Activated T-helper 1 cell treated with Interleukin-2 at 50 U/mL for 16 hours (primary cell): ENCODE results near the gene RLN3.

ENCODE experiments used
- DNase-seq: peaks from one replicate; pipeline ENCODE4 v3.0.0-alpha.2; 2020; ENCODE audit warnings: low read depth

The RLN3 gene, protein sequence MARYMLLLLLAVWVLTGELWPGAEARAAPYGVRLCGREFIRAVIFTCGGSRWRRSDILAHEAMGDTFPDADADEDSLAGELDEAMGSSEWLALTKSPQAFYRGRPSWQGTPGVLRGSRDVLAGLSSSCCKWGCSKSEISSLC

GRCh38 chr19:14027856-14028450 lies at the start of gene RLN3:
RLN3 (plus strand) TSS chr19:14028148; CDS start chr19:14028205, 57 bp downstream.
- no peak for DNase-seq

DNA sequence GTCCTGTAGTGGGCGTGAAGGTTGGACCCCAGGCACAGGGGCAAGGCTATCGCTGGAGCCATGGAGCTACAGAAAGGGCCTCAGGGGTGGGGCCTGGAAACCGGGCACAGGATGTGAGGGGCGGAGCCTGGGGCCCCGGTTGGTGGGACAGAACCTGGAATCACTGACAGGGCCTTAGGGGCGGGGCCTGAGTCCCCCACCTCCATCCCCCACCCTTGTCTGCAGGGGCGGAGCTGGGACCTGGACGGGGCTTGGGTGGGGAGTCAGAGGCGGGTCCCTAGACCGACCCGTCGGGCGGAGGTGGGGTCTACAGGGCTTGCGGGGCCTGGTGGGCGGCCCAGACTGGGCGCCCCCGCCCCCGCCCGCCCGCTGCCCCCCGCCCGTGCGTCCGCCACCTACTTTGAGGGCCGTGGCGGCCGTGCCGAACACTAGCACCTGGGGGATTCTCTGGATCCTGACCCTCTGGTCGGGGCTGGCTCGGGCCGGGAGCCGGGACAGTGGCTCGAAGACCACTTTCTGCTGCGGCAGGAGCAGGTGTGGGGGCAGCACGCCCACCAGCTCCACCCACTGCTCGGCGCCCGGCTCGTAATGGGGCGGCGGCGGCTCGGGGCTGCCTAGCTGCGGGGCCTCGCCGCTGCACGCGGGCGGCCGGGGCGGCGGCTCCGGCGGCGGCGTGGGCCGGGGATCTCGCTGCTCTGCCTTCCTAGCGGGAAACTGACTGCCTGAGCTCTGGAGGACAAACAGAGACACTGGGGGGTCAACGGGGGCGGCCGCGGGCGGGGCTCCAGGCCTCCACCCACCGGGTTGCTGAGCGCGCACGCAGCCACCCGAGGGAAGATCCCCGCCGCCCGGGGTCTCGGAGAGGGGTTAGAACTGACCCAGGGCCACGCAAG lies 49.4 kb upstream of the RLN3 start:
- no peak for DNase-seq

GRCh38 chr19:13979244-13979615 lies 48.7 kb upstream of the RLN3 start:
- no peak for DNase-seq

DNA sequence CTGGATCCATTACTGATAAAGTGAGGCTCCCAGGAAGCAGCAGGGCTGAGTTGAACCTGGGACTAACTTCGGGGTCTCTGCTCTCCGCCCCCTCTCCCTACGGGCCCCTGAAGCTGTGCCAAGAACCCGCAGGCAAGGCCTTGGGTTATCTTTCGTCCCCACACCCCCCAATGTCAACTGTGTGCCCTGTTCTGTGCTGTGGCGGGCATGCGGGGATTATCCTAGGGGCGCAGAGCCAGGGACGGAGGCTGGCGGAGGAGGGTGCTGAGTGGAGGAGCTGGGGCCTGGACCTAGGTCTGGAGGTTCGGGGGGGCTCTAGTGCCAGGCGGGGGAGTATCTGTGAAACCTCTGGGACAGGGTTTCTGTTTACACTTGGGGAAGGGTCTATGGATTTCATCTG lies 48.3 kb upstream of the RLN3 start:
- DNase-seq = no peak

- DNase-seq = no peak
These were observed 47.6 kb upstream of the RLN3 start for GRCh38 chr19:13980340-13980739.

DNA sequence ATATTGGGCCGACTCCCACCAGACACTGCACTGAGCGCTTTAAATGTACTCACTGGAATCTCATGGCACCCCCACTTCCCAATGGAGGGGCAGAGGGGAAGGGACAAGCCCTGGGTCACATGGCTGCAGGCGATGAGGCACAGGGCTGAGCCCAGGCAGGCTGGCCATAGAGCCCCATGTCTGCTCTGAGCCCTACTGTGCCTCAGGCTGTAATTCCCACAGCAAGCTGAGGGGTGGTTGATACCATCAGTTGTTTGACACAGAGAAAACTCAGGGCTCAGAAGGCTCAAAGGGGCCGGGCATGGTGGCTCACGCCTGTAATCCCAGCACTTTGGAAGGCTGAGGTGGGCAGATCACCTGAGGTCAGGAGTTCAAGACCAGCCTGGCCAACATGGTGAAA lies 46.9 kb upstream of the RLN3 start:
- DNase-seq = no peak

DNA sequence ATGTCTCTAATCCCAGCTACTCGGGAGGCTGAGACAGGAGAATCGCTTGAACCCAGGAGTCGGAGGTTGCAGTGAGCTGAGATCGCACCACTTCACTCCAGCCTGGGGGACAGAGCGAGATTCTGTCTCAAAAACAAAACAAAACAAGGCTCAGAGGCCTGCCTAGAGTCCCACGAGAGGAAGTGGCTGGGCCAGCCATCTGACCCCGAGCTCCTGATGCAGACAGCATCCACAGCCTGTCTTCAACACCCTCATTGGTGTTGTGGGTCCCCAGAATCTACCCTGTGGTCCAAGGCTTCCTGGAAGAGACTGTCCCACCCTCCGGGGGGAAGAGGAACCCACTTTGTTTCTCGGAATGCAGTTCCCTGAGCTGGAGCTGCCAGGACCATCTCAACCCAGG lies 46.5 kb upstream of the RLN3 start:
- no peak for DNase-seq

DNA sequence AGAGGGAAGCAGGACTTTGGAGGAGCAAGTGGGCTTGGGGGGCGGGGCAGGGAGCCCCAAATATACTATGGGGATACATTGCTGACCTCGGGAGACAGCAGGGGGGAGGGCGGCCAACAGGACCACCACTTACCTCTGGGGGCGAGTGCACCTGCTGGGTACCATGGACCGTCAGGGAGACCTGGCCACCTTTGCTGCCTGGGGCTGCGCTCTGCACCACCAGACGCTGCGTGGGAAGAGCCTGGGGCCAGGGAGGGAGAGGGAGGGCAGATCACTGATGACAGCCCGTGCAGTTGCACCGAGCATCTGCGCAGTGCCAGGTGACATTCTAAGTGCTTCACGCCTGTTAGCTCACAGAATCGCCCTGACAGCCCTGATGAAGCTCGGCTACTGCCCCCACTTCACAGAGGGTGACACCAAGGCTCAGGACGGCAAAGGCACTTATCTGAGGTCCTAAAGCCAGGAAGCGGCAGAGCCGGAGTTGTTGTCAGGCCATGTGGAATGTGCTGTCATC lies 45.9 kb upstream of the RLN3 start:
- DNase-seq = no peak

DNA sequence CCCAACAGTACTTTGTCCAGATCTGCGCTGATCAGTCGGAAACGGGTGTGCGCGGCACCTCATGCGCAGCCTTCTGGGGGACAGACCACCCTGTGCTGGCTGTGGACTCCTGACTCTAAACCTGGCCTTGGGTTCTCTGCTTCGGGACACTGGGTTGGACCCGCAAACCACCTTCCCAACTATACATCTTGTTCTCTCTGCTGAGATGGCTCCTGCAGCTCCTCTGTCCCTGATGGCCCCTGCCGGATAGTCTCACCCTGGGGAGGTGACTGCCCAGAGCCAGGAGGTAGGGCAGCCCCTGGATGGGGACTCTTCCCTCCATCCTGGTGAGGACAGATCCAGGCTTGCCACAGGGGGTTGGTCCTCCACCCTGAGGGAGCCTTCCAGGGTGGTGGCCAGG lies 45.2 kb upstream of the RLN3 start:
- DNase-seq = no peak

DNA sequence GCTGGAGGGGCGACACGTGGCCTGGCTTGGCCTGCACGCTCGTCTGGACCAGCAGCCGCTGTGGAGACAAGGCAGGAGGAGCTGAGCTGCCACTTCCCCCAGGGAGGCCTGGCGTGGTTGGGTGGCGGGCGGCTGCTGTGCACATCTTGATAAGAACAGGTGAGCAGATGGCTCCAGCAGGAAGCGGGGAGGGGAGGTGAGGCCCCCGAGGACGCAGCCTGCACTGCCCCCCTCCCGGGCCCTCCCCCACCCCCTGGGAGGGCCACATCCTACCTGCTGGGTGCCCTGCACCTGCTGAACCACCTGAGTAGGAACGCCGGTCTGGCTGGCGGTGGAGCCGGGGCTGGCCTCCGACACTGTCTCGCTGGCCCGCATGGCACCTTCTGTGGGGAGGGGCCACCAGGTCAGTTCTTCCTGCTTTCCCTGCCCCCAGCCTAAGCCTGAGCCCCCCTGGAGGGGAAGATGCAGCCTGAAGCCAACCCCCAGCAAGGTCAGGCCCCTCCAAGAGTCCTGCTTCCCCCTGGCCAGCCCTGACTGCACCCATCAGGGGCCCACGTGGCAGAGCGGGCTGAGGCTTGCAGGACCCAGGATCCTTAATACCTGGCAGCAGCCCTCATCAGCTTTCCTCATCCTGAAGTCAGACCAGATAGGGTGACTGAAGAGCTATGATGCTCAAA lies 44.6 kb upstream of the RLN3 start:
- DNase-seq = peak; percentile 29

DNA sequence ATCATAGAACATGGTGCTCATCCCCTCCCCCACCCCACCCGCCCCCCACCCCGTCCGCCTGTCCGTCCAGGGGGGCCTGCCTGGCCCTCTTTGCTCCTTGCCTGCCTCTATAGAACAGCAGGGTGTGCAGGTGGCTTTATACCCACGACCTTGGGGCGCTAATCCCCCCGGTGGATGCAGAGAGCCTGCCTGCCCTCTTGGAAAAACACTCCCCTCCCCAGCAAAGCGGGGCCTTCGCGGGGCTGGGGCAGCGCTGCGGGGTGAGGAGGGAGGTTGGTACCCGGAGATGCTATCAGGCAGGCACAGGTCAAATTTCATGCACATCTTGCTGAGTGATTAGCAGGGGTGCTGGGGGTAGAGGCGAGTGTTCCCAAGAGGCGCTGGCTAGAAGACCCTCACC lies 43.8 kb upstream of the RLN3 start:
- no peak for DNase-seq

DNA sequence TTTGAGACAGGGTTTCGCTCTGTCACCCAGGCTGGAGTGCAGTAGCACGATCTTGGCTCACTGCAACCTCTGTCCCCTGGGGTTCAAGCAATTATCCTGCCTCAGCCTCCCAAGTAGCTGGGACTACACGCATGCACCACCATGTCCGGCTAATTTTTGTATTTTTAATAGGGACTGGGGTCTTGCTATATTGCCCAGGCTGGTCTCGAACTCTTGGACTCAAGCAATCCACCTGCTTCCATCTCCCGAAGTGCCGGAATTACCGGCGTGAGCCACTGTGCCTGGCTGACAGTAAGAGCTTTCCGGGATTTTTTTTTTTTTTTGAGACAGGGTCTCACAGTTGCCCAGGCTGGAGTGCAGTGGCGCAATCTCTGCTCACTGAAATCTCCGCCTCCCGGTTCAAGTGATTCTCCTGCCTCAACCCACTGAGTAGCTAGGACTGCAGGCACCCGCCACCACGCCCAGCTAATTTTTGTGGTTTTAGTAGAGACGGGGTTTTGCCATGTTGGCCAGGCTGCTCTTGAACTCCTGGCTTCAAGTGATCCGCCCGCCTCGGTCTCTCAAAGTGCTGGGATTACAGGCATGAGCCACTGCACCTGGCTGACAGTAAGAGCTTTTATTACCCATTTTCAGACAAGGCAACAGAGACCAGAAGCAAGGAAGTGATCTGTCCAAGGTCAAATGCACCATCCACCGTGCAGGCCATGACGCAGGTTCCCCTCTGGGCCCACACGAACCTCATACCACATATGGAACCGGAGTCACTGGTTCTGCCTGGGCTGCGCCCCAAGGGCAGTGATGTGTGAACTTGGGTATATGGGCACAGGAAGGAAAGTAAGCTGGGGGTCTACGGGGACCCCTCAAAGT lies 42.8 kb upstream of the RLN3 start:
- no peak for DNase-seq

GRCh38 chr19:13985771-13986347 lies 42.1 kb upstream of the RLN3 start:
- no peak for DNase-seq

DNA sequence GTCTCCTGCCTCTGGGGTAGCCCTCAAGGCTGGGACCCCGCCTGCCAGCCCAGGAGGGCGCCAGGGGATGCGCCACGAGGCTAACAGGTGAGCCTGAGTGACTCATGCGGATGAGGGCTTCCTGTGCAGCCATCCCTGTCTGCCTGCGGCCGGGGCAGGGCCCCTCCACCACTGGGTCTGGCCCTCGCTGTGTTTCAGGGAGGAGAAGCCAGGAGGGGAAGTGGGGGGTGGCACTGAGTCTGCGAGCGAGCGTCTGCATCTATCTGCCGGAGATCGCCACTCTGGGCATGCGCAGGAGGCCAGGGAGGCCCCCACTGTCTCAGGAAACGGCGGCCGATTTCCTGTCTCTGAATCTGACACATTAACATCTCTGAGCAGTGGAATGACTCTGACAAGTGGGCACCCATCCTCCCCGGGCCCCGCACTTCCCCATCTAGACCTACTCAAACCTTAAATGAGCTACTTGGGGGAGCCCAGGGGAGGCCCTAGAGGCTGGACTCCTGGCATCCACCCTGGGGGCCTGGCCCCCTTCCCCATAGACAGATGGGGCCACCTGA lies 41.5 kb upstream of the RLN3 start:
- DNase-seq = peak; percentile 98

DNA sequence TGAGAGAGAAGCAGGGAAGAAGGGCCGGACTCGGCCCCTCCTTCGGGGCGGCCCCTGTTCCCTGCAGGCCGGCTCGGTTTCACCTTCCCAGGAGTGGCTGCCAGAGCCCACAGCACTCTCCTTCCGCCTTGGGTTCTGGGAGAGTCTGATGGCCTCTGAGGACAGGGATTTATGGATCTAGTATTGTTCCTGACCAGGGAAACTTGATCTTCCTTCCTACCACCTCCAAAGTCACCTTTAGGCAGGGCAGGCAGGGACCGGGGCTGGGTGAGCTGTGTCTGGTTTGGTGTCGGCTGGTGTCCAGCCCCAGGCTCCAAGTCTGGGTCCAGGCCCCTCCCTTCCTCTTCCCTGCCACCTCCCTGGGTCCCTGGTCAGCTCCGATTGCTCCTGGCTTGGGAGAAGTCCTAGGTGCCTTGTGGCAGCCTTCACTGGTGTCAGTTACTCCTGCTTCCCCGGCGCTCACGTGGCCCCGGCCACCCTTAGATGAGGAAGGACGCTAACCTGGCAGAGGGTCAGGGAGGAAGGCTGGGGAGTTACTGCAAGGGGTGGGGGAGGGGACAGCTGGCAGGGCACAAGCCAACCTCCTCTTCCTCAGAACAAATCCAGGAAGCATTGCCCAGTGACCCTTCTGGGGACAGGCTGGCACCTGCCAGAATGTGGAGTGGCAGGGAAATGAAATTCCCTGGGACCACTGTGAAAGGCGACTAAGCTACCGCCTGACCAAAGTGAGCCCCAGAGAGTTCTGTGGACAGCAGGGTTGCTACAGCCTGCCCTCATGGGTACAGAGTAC lies 40.7 kb upstream of the RLN3 start:
- DNase-seq = no peak

- no peak for DNase-seq
These were observed 38.5 kb upstream of the RLN3 start for GRCh38 chr19:13989487-13989886.

DNA sequence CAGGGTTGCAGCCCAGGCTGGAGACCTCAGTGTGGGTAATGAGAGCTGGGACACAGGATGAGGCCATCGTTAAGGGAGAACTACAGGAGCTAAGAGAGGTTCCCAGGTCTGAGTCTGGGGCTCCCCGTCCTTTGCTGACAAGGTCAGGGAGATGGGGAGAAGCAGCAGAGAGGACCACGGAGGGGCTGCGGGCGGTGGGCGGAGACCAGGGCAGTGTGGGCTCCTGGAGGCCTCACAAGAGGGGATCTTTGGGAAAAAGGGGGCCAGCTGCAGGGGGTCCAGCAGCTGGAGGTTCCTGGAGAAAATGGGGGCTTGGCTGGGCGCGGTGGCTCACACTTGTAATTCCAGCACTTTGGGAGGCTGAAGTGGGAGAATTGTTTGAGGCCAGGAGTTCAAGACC lies 37.9 kb upstream of the RLN3 start:
- no peak for DNase-seq

- no peak for DNase-seq
These were observed 35.9 kb upstream of the RLN3 start for GRCh38 chr19:13992025-13992424.

DNA sequence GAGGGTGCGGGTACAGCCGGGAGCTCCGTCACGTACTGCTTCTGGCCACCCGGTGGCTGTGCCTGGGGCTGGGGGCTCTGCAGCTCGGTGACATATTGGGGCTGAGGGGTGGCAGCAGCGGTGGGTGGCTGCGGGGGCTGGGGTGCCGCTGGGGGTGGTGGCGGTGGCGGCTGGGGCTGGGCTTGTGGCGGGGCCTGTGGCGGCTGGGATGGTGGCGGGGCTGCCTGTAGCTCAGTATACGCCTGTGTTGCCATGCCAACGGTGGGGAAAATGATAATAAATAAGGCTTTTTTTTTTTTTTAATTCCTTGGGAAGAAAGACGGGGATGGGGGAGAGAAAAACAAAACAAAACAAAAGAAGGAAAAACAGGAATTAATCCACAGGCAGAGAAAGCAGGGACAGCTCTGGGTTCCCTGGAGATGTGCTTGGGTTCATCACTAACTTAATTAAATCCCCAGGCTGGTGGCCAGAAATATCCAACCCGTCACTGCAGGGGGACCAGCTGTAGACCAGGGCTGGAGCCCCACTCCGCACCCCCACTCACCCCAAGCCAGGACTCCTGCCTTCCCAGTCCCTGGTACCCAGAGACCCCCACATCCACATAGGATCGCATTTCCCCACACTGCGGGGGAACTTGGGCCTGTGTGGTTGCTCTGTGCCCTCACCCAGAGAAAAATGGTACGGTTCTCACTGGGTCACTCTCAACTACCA lies 34.2 kb upstream of the RLN3 start:
- DNase-seq = no peak
